Sigmoid colon (tissue), 4 donors: Measurements from ENCODE around the gene NIPAL3.

ENCODE experiments used
- EP300 ChIP-seq, 4 donors: sonication (generic); formaldehyde crosslinking; IDR thresholded peaks; one replicate each; pipeline ENCODE4 v1.6.1; 2017; ENCODE audit warnings: antibody characterized with exemption in 4 of 4
- POLR2A ChIP-seq, 2 donors: fragments of 450-650 bp; IDR thresholded peaks; one replicate each; pipeline ENCODE4 v1.6.1; 2016; ENCODE audit warnings: antibody characterized with exemption in 2 of 2, mild to moderate bottlenecking in 2 of 2, moderate library complexity in 2 of 2
- POLR2AphosphoS5 ChIP-seq, 4 donors: sonication (generic); formaldehyde crosslinking; IDR thresholded peaks; one replicate each; pipeline ENCODE4 v1.6.1; 2017; ENCODE audit warnings: antibody characterized with exemption in 4 of 4
- TF ChIP-seq, protein P1 (sequence below), 4 experiments: fragments of 450-650 bp in 3 of 4; fragments of 200-600 bp in 1 of 4; IDR thresholded peaks; one replicate each; pipeline ENCODE4 v1.5.1; 2016 to 2019; ENCODE audit warnings: antibody characterized with exemption in 4 of 4, mild to moderate bottlenecking in 3 of 4, moderate library complexity in 2 of 4

DNA sequence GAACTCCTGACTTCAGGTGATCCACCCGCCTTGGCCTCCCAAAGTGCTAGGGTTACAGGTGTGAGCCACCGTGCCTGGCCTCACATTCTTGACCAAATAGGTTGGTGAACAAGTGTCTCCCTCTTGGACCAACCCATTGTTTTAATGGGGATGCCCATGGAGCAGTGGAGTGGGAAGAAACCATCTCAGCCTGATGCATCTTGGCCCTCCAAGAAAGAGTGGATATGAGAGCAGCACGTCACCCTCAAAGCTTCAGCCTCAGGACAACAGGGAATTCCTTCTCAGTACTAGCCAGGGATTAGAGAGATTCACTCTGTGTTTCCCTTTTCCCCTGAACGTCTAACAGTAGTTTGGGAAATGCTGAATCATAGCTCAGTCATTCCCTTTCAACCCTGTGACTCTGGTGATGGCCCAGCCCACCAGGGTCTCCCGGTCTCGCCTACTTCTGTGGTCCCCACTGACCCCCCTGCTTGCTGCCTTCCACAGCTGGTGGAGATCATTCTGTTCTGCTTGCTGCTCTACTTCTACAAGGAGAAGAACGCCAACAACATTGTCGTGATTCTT is 37.4 kb downstream of the NIPAL3 start:
- TF ChIP-seq, protein P1, sequence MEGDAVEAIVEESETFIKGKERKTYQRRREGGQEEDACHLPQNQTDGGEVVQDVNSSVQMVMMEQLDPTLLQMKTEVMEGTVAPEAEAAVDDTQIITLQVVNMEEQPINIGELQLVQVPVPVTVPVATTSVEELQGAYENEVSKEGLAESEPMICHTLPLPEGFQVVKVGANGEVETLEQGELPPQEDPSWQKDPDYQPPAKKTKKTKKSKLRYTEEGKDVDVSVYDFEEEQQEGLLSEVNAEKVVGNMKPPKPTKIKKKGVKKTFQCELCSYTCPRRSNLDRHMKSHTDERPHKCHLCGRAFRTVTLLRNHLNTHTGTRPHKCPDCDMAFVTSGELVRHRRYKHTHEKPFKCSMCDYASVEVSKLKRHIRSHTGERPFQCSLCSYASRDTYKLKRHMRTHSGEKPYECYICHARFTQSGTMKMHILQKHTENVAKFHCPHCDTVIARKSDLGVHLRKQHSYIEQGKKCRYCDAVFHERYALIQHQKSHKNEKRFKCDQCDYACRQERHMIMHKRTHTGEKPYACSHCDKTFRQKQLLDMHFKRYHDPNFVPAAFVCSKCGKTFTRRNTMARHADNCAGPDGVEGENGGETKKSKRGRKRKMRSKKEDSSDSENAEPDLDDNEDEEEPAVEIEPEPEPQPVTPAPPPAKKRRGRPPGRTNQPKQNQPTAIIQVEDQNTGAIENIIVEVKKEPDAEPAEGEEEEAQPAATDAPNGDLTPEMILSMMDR (IDR thresholded peaks at IDR 0.05), result no peak
- TF ChIP-seq POLR2A (IDR thresholded peaks at IDR 0.05) (no peak), POLR2AphosphoS5 (IDR thresholded peaks at IDR 0.05) (no peak), EP300 (IDR thresholded peaks at IDR 0.05) (no peak)
